ENCODE results near the gene YIPF4.
"Not testable (repeated sequence)": the region's sequence is repeated elsewhere in the genome, so short reads cannot be mapped to it uniquely, and the experiment has no call there.

The YIPF4 gene

DNA sequence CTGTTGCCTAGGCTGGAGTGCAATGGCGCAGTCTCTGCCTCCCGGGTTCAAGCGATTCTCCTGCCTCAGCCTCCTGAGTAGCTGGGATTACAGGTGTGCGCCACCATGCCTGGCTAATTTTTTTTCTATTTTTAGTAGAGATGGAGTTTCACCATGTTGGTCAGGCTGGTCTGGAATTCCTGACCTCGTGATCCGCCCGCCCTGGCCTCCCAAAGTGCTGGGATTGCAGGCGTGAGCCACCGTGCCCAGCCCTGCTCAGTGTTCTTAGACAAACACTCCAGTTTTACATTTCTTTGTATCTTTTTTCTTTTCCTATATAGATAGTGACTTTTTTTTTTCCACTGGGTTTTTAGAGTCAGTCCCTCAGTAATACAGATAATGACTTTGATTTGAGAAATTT is 86.6 kb downstream of the YIPF4 start:
- not testable (repeated sequence) for H3K4me3 ChIP-seq (ENCODE audit: low read depth, low read length)

GRCh38 chr2:32365679-32366078 is 88.0 kb downstream of the YIPF4 start:
- not testable (repeated sequence) for H3K4me3 ChIP-seq (ENCODE audit: low read depth, low read length)
